ENCODE data around the gene GAN.

DNA sequence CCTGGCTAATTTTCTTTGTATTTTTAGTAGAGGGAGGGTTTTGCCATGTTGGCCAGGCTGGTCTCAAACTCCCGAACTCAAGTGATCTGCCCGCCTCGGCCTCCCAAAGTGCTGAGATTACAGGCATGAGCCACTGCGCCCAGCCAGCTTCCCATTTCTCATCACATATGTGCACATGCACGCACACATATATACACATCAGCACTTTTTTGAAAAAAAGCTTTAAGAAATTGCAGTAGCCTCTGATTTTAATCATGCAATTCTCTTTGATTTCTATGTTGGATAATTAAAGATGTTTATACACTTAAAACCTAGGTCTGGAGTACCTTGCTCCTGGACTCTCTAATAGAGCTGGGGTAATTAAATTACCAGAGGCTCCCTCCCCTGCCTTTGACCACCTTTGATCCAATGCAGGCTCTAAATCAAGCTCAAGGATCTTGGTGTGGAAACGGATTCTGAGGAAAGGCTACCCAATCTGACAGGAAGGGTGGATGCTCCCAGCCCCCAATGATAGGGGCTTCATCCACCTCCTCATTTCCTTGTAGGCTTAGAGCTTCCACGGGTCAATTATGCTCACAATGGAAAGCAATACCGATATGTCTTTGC lies 29.7 kb upstream of the GAN start:
- TF ChIP-seq, protein P1, sequence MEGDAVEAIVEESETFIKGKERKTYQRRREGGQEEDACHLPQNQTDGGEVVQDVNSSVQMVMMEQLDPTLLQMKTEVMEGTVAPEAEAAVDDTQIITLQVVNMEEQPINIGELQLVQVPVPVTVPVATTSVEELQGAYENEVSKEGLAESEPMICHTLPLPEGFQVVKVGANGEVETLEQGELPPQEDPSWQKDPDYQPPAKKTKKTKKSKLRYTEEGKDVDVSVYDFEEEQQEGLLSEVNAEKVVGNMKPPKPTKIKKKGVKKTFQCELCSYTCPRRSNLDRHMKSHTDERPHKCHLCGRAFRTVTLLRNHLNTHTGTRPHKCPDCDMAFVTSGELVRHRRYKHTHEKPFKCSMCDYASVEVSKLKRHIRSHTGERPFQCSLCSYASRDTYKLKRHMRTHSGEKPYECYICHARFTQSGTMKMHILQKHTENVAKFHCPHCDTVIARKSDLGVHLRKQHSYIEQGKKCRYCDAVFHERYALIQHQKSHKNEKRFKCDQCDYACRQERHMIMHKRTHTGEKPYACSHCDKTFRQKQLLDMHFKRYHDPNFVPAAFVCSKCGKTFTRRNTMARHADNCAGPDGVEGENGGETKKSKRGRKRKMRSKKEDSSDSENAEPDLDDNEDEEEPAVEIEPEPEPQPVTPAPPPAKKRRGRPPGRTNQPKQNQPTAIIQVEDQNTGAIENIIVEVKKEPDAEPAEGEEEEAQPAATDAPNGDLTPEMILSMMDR (conservative IDR thresholded peaks at IDR 0.05): no peak
- TF ChIP-seq ZFX (IDR thresholded peaks at IDR 0.05): no peak
